Thyroid gland (tissue), 4 donors: ENCODE results near the gene ZCCHC17.

ENCODE experiments used
- POLR2A ChIP-seq, 2 donors: fragments of 450-650 bp; IDR thresholded peaks; one replicate each; pipeline ENCODE4 v1.6.1; 2017; ENCODE audit warnings: antibody characterized with exemption in 2 of 2, mild to moderate bottlenecking in 2 of 2, moderate library complexity in 1 of 2
- TF ChIP-seq, protein P1 (sequence below), 6 experiments: fragments of 200-600 bp in 3 of 6; fragments of 450-650 bp in 3 of 6; sonication (generic) in 3 of 6; IDR thresholded peaks; one replicate each; pipeline ENCODE4 v1.5.1; 2016 to 2019; ENCODE audit warnings: antibody characterized with exemption in 6 of 6, mild to moderate bottlenecking in 2 of 6, inconsistent platforms in 1 of 6, moderate library complexity in 1 of 6

DNA sequence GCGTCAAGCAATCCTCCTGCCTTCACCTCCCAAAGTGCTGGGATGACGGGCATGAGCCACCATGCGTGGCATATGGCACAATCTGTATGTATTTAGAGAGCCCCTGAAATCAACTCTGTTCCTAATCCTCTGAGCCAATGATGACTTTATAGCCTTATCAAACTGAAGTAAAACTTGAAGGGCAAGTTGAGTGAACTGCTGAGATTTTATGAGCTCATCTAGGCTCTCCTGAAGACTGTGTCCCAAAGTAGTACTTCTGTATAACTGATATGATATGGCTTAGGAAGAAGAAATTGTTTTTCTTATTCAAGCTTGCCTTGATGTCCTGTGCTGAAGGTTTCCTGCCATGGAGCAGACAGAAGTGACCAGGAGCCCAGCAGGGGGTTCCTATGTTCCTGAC, 33.4 kb upstream of the ZCCHC17 start:
- TF ChIP-seq, protein P1, sequence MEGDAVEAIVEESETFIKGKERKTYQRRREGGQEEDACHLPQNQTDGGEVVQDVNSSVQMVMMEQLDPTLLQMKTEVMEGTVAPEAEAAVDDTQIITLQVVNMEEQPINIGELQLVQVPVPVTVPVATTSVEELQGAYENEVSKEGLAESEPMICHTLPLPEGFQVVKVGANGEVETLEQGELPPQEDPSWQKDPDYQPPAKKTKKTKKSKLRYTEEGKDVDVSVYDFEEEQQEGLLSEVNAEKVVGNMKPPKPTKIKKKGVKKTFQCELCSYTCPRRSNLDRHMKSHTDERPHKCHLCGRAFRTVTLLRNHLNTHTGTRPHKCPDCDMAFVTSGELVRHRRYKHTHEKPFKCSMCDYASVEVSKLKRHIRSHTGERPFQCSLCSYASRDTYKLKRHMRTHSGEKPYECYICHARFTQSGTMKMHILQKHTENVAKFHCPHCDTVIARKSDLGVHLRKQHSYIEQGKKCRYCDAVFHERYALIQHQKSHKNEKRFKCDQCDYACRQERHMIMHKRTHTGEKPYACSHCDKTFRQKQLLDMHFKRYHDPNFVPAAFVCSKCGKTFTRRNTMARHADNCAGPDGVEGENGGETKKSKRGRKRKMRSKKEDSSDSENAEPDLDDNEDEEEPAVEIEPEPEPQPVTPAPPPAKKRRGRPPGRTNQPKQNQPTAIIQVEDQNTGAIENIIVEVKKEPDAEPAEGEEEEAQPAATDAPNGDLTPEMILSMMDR (IDR thresholded peaks at IDR 0.05), result no peak
- TF ChIP-seq POLR2A (IDR thresholded peaks at IDR 0.05), result no peak
